ENCODE data around the gene CDK5RAP2. TPM values are rescaled to one million over a fixed set of nuclear protein-coding genes. Genes with fewer than 3 reads are reported as not detected.

Gene CDK5RAP2
- total and polyA plus RNA-seq, 10 of the 15 experiments (the other 5 are each of a cell fraction or from before 2014, with no cell fraction given), result 16.2 to 53.5 (median 34.5) TPM

DNA sequence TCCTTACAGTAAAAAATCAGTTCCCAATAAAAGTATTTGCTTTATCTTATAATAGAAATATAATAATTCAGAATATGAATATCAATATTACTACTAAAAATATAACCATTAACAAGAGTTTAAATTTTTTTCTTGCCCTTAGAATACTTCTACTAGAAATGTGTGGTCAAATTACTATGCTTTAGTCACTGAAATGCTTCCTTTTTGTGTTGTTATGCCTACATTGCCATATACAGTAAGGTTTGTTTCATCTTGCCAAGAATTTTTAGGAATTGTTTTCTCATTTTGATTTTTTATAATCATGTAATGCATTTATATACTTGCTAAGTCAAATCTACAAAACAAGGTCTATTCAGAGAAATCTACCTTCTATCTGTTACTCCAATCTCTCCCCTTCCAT is 181.7 kb downstream of the CDK5RAP2 start:
- FAIRE-seq, result no peak
- TF ChIP-seq POLR2A (IDR thresholded peaks at IDR 0.05; ENCODE audit: low read depth, low read length) (no peak), BMI1 (IDR thresholded peaks at IDR 0.05; ENCODE audit: borderline replicate concordance) (no peak), SUZ12 (IDR thresholded peaks at IDR 0.05; ENCODE audit: unreplicated experiment) (no peak), NR2C2 (IDR thresholded peaks at IDR 0.05; ENCODE audit: borderline replicate concordance, control insufficient read depth, insufficient read length, low read depth) (no peak), CEBPZ (IDR thresholded peaks at IDR 0.05; ENCODE audit: low read depth, low read length) (no peak), RFX5 (IDR thresholded peaks at IDR 0.05; ENCODE audit: low read depth, low read length) (no peak), MYB (IDR thresholded peaks at IDR 0.05; ENCODE audit: borderline replicate concordance, low read depth, low read length) (no peak), ZBED1 (IDR thresholded peaks at IDR 0.05; ENCODE audit: borderline replicate concordance) (no peak)
- RAD21 ChIA-PET (ENCODE audit: unreplicated experiment), result no interaction called here
- SMC1A ChIA-PET (ENCODE audit: uncharacterized antibody, unreplicated experiment), result no interaction called here
- intact Hi-C loops (cut with micrococcal nuclease; ENCODE audit: unreplicated experiment), result no loop called here
- BruUV-seq (replicated peaks), result no TSS peak
- no peak overlapping the region for H3K4me2 ChIP-seq (ENCODE audit: control insufficient read depth, insufficient read depth)
- no peak for ATAC-seq
- H3K36me3 ChIP-seq (ENCODE audit: control insufficient read depth in 2 of 2, insufficient read depth in 2 of 2, low read length in 1 of 2), result peaks cover 22 to 53% of the 10 kb centered on the region in 2 experiments
- H3K4me3 ChIP-seq, result no peak overlapping the region
- no peak for DNase-seq (ENCODE audit: low read depth, low spot score)
- POLR2A ChIA-PET, result no interaction called here
- in situ Hi-C loops (cut with MboI), result no loop called here
- no peak overlapping the region for H3K9ac ChIP-seq (ENCODE audit: control insufficient read depth, insufficient read depth, low read length)
- no peaks in the 10 kb centered on the region for H3K79me2 ChIP-seq (ENCODE audit: control insufficient read depth, insufficient read depth, low read length)
- H4K20me1 ChIP-seq (ENCODE audit: control insufficient read depth, insufficient read depth), result 0 out of 2 replicates have a peak, but pooled peaks cover 2% of the 10 kb centered on the region
- H3K4me1 ChIP-seq (ENCODE audit: control insufficient read depth, insufficient read depth, low read length), result no peaks in the 10 kb centered on the region
- CTCF ChIA-PET, result no interaction called here
- H3K27me3 ChIP-seq (replicated peaks in 1 of 2; ENCODE audit: control insufficient read depth in 2 of 2, insufficient read depth in 2 of 2, low read length in 1 of 2), result no peaks in the 10 kb centered on the region
- no peak overlapping the region for H3K27ac ChIP-seq (ENCODE audit: control insufficient read depth, insufficient read depth)
- H2AFZ ChIP-seq (ENCODE audit: control insufficient read depth, low read depth, low read length), result no peak overlapping the region
- H3K9me3 ChIP-seq (replicated peaks; ENCODE audit: control insufficient read depth, insufficient read depth, low read length), result no peaks in the 10 kb centered on the region
